Caki2 (cell line): ENCODE results near the gene RAP1GAP. TPM values are rescaled to one million over a fixed set of nuclear protein-coding genes. Genes with fewer than 3 reads are reported as not detected.

Source experiments
- DNase-seq: peaks from one replicate; pipeline ENCODE4 v3.0.0-alpha.2; 2015; ENCODE audit warnings: low read depth
- in situ Hi-C: cut with HindIII; loops from 2 replicates; pipeline ENCODE4 v1.10.0; 2016; ENCODE audit warnings: low sequenced_read_pairs, low pct_unique_long_range_greater_than_20kb, mixed read lengths
- total RNA-seq: library from RNA; depleted of rRNA; stranded (reverse); fragments of >200 nt; shearing (Covaris generic); gene quantifications from 2 replicates; pipeline ENCODE4 v1.2.3, GENCODE V29; 2014; ENCODE audit warnings: low replicate concordance; rRNA removed

Gene RAP1GAP
- total RNA-seq, 1 experiment from 2014 or later, result 40.1 TPM

GRCh38 chr1:21547876-21548275, 121.3 kb downstream of the RAP1GAP start:
- DNase-seq, result no peak
- in situ Hi-C loops, result no loop called here

Other genes with a start within 250 kb of the RAP1GAP start
- gene NBPF3, start 229.2 kb downstream of the RAP1GAP start, total RNA-seq, result 8.9 and 13.0 TPM in 2 replicates
- gene ALPL, start 159.9 kb downstream of the RAP1GAP start, total RNA-seq, result 0.14 and 1.9 TPM in 2 replicates
- gene USP48, start 113.8 kb upstream of the RAP1GAP start, total RNA-seq, result 12.5 and 19.3 TPM in 2 replicates
- gene LDLRAD2, start 142.9 kb upstream of the RAP1GAP start, total RNA-seq, result not detected in 2 replicates